ENCODE data around the gene SLC12A6.

The SLC12A6 gene

DNA sequence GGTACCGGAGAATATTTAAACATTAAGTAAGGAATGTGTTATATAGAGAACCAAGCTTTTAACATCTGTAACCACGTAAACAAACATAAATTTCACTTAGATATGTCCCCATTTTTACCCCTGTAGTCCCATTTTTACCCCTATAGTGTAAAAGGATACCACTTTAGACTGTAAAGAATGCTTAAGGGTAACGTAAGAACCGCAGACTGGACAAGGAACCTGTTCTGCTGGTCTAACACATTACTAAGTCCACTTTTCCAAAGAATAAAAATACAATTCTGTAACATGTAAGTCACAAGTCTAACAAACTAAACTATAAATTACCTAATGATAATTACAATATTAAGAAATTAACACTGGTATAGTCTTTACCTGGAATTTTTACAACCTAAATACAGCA is 2.9 kb downstream of the SLC12A6 start:
- no peak for DNase-seq (ENCODE audit: low read depth, low spot score)

DNA sequence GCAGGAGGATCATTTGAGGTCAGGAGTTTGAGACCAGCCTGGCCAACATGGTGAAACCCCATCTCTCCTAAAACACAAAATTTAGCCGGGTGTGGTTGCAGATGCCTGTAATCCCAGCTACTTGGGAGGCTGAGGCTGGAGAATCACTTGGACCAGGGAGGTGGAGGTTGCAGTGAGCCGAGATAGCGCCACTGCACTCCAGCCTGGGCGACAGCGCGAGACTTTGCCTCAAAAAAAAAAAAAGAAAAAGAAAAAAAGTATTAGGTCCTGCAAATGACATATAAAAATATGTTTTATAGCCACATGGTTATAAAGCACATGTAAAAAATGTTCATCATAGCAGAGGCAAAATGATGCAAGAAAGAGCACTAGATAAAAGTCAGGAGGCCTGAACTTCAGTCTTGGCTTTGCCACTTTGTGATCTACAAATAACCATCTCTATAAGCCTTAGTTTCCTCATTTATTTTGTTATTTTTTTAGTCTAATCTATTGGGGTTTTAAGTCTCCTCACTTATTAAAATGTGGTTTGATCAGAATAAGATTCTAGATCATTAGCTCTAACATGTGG is 4.9 kb downstream of the SLC12A6 start:
- no peak overlapping the region for H3K27ac ChIP-seq
- DNase-seq (ENCODE audit: low read depth, low spot score), result no peak

More for the DNA sequence above, 2.9 kb downstream of the SLC12A6 start:
- peak overlapping the region; percentile 53 for H3K27ac ChIP-seq

DNA sequence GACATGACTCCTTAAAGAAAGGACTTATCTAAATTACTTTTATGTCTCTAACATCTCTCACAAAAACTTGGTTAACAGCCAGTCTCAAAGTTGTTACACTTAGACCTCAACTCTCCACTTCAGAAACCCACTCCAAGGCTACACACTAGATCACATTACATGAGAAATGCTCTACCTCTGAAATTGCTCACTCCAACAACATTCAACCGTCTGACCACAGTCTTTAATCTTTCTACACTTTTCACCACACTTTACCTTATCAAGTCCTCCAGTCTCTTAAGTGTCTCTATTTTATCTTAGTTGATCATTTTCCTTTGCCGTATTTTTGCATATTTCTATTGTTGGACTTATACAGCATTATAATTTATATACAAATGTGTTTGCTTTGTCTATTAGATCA is 5.8 kb downstream of the SLC12A6 start:
- DNase-seq (ENCODE audit: low read depth, low spot score), result no peak
- H3K27ac ChIP-seq, result no peak overlapping the region

DNA sequence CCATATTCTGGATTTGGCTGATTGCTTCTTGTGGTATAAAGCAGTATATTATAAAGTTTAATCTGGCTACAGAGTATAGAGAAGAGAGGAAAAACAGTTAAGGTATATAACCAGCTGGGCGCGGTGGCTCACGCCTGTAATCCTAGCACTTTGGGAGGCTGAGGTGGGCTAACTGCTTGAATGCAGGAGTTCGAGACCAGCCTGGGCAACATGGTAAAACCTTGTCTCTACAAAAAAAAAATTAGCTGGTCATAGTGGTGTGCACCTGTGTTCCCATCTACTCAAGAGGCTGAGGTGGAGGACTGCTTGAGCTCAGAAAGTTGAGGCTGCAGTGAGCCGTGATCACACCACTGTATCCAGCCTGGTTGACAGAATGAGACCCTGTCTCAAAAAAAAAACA is 7.3 kb downstream of the SLC12A6 start:
- DNase-seq (ENCODE audit: low read depth, low spot score), result no peak
- no peak overlapping the region for H3K27ac ChIP-seq

DNA sequence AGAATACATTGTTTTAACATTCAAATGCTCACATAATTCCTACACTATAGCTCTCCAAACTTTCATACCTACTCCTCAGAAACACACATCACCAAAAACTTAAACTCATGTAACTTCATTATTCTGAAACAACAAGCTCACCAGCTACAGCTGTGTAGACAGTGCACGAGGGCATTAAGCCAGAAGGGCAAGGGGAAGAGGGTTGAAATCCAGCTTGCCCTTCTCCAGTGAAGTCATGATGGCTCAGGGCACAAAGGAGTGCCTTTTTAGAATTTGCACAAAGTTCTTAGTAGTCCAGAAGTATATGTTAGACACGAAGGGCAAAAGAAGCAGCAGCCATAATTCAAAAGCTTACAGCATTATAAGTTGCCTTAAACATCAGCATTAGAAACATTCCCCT is 8.6 kb downstream of the SLC12A6 start:
- H3K27ac ChIP-seq, result no peak overlapping the region

DNA sequence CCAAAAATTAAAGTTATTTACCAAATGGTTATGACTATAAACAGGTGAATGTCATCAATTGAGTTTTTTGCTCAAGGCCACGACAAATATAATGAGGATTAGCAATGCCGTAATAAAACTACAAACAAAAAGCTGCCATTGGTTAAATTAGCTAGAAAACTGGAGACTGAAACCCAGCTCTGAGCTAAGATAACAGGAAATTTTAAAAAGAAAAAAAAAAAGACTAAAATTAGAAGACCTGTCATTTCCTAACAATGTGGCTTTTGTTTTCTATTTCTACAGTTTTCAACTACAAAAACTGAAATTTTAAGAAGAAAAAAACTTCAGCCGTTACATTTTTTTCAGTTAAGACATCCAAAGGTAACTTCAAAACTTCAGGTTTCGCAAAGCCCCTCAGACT is 9.7 kb downstream of the SLC12A6 start:
- no peak for DNase-seq (ENCODE audit: low read depth, low spot score)
- H3K27ac ChIP-seq, result no peak overlapping the region

More for the DNA sequence above, 8.6 kb downstream of the SLC12A6 start:
- DNase-seq (ENCODE audit: low read depth, low spot score), result no peak

DNA sequence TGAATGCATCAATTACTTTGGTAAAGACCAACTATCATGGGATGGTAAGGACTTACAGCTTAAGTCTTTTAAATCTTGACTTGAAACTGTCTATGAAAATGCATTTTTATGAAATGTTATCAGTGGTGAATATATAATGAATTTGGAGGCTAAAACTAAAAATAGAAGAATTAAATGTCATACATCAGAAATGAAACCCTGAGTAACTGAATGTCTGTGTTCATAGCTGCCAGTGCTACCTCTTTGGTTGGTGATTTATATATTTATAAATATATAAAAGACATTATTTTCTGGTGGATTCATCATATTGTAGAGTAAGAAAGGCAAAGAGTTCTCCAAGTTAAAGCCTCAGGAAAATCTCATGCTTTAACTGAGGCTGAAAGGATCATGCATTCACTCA is 12.2 kb downstream of the SLC12A6 start:
- no peak for DNase-seq (ENCODE audit: low read depth, low spot score)
- H3K27ac ChIP-seq, result no peak overlapping the region

DNA sequence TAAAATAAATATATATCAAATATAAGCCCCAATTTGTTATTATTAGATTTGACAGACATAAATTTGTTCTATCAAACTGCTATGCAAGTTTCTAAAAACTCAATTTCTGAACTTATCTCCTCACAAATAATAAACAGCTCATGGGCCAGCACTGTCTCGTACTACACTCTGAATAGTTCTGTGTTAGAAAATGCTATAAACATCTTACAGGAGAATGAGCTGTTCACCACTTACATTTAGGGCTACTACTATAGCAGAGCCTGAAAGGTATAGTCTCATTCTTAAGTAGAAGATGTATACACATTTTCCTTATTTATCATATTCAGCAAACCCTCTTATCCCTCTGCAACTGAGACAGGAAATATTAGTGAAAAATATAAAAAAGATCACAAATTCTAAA is 12.6 kb downstream of the SLC12A6 start:
- no peak for DNase-seq (ENCODE audit: low read depth, low spot score)
- H3K27ac ChIP-seq, result no peak overlapping the region

DNA sequence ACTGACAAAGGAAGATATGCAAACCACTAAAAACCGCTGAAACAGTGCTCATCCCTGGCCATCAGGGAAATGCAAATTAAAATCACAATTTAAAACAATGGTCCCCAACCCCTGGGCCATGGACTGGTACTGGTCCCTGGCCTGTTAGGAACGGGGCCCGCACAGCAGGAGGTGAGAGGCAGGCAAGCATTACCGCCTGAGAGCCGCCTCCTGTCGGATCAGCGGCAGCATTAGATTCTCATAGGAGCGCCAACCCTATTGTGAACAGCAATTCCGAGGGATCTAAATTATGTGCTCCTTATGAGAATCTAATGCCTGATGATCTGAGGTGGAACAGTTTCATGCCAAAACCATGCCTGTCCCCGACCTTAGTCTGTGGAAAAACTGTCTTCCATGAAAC is 14.4 kb downstream of the SLC12A6 start:
- DNase-seq (ENCODE audit: low read depth, low spot score), result no peak
- H3K27ac ChIP-seq, result no peak overlapping the region

DNA sequence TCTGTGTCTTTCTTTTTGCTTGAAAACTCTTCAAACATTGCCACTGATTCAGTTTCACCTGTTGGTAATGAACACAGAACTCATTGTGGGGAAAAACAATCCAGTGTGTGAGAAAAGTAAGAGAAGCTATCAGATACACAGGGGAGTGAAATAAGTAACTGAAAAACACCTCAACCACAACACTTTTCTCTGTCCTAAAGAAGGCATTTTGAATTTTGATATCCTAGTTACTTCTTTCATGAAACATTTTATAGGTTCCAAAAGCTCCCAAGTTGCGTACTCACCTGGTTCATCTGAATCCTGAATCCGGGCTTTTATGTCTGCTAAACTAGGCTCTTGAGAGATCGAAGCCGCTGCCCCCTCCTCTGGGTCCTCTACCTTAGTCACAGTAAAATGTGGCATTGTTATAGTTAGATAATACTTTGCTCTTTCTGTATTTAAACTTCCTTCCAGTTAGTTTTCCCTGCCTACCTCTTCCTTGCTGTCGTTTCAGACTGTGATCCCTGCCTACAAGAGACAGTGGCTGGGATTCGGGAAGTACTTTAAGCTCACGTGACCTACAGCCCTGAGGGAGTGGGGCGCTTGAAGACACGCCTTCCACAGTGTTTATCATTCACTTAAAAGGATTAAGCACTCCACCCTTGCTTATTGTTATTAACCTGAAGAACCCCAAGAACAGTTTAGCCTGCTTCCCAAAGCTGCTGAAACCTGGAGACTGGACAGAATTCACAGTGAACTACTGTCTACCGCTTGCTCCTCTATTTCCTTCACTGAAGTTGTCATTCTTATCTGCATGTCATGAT is 19.1 kb downstream of the SLC12A6 start:
- H3K27ac ChIP-seq, result peak overlapping the region; percentile 53
- peak; percentile 51 for DNase-seq (ENCODE audit: low read depth, low spot score)

DNA sequence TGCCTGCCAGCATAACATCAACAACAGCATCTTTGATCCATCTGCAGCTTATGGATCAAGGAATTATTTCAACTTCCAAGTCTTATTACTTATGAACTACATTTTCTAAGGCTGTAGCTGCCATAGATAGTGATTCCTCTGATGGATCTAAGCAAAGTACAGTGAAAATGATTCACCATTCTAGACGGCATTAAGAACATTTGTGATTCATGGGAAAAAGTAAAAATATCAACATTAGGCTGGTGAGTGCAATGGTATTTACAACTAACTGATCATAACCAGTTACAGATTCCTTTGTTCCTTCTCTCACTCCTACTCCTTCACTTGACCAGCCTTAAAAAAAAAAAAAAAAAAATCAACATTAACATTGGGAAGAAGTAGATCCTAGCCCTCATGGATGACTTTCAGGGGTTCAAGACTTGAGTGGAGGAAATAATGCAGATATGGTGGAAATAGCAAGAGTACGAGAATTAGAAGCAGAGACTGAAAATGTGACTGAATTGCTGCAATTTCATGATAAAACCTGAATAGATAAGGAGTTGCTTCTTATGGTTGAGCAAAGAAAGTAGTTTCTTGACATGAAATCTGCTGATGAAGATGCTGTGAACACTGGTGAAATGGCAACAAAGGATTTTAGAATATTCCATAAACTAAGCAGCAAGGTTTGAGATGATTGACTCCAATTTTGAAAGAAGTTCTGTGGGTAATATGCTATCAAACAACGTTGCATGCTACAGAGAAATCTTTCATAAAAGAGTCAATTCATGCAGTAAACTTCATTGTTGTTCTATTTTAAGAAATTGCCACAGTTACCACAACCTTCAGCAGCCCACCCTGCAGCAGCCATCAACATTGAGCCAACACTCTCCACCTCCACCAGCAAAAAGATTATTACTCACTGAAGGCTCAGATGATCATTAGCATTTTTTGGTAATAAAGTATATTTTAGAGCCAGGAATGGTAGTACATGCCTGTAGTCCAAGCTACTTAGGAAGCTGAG is 22.8 kb downstream of the SLC12A6 start:
- no peak for DNase-seq (ENCODE audit: low read depth, low spot score)
- no peak overlapping the region for H3K27ac ChIP-seq

DNA sequence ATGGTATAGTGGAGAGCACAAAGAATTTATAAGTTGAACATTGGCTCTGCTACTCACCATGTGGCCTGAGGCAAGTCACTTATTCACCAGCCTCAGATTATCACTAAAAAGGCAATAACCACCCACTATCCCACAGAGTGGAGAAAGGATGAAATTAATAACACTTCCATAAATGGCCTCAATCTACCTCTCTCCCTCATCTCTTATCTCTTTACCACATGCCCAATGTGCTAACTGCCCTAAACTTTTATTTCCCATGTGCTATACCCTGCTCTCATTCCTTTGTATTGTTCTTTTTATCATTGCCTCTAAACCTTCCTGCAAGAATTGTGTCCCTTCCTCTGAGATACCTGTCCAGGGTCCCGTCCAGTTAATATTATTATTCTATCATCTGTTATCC is 26.0 kb downstream of the SLC12A6 start:
- no peak overlapping the region for H3K27ac ChIP-seq
- no peak for DNase-seq (ENCODE audit: low read depth, low spot score)

DNA sequence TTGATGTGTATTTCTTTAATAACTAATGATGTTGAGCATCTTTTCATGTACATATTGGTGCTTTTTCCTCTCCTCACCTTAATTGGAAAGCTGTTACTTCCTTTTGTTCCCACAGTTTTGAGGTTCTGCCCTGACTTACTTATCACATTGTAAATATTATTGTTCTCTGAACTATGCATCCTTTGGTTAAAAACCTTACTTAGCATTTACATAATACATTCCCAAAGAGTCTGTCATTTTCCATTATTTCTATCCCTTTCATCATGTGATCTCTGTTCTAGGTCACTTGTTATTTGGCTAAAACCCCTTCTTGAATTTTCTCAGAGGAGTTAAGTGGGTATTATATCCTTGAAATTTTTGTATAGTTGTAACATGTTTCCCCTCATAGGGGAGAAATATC is 33.0 kb downstream of the SLC12A6 start:
- DNase-seq (ENCODE audit: low read depth, low spot score), result no peak
- peak overlapping the region; percentile 56 for H3K27ac ChIP-seq

DNA sequence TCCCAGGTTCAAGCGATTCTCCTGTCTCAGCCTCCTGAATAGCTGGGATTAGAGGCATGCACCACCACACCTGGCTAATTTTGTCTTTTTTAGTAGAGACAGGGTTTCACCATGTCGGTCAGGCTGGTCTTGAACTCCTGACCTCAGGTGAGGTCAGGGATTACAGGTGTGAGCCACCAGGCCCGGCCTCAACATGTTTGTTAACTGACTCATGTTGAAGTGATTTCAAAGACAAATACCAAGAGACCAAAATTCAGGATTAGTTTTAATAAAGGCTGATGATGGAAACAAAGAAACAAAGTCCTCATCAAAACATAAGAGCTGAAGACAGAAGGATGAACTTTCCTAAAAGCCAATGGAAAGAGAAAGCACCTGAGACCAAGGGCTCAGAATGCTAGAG is 36.5 kb downstream of the SLC12A6 start:
- DNase-seq (ENCODE audit: low read depth, low spot score), result no peak
- H3K27ac ChIP-seq, result peak overlapping the region; percentile 39

DNA sequence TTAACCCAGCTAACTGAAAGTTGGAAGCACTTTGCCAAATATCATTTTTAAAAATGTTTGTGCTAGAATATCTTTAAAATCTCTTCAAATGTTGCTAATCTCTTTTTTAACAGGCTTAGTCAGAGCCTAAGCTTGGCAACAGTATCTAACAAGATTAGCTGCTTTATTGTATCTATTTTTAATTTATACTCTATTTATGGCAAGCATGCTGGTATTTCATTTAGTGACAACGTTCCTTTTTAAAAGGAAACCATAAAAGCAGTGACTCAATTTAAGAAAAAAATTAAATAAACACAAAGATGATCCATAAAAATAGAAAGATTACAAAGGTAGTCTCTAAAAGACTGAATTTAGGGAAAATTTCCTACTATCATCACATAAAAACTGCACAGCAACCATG is 40.5 kb downstream of the SLC12A6 start:
- H3K27ac ChIP-seq, result no peak overlapping the region
- no peak for DNase-seq (ENCODE audit: low read depth, low spot score)

DNA sequence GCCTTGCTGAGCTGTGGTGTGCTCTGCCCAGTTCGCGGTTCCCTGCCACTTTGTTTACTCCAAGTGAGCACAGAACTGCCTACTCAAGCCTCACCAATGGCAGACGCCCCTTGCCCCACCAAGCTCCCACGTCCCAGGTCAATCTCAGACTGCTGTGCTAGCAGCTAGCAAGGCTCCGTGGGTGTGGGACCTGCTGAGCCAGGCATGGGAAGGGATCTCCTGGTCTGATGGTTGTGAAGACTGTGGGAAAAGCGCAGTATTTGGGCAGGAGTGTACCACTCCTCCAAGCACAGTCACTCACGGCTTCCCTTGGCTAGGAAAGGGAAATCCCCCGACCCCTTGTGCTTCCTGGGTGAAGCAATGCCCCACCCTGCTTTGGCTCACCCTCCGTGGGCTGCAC is 45.0 kb downstream of the SLC12A6 start:
- no peak overlapping the region for H3K27ac ChIP-seq
- no peak for DNase-seq (ENCODE audit: low read depth, low spot score)

DNA sequence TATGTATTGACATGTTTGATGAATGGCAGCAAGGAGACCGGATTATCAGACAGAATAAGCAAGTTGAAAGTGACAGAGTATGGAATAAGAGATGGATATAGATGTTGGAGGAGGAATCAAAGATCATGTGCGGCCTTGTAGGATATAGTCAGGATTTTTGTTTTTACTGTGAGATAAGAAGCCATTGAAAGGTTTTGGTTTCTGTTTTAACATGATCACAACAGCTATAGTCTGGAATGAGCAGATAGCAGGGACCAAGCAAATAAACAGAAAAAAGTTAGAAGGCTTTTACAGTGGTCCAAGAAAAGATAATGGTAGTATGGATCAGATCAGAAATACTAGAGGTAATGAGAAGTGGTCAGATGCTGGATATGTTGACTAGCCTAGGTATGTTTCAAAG is 52.6 kb downstream of the SLC12A6 start:
- H3K27ac ChIP-seq, result no peak overlapping the region
- DNase-seq (ENCODE audit: low read depth, low spot score), result no peak

DNA sequence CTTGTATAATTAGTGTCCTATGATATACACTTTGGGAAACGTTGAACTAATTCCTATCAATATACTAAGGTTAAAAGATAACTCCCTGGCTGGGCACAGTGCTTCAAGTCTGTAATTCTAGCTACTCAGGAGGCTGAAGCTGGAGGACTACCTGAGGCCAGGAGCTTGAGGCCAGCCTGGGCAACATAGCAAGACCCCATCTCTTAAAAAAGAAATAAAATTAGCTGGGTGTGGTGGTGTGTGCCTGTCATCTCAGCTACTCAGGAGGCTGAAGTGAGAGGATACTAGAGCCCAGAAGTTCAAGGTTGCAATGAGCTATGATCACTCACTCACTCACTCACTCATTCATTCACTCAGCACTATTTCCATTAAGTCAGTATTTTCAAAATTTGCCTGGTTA is 55.2 kb downstream of the SLC12A6 start:
- no peak overlapping the region for H3K27ac ChIP-seq
- no peak for DNase-seq (ENCODE audit: low read depth, low spot score)

DNA sequence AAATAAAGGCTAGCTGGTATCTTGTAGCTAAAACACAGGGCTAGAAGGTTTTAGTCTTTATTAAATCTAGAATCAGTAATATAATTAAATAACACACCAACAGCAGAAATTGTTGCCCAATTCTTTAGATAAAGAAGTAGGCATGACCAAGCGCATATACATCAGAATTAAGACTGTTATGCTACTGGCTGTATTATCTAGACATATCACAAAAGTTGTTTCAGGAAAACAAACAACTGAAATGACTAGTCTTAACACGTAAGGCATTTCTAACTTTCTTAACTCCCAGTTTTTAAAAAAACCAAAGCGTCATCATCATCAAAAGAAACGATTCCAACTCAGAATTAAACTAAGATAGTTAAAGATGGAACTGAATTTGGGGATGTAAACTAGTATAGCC is 57.4 kb downstream of the SLC12A6 start:
- DNase-seq (ENCODE audit: low read depth, low spot score), result no peak
- peak overlapping the region; percentile 2 for H3K27ac ChIP-seq

DNA sequence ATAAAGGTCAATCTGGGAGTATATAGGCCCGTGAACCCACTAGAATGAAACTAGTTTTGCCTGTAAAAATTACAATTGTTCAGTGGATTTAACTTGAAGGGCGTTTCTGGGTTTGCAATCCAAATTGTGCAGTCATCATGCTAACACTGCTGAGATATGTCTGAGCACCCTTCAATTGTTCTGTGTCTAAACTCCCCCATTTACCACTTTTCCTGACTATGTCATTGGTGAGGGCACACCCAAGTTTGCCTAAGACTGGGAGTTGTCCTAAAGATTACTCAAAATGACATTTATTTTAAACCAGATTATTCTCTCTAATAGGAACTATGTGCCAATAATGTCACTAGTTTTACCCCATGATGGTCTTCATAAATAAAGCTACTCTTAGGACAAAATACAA is 58.2 kb downstream of the SLC12A6 start:
- H3K27ac ChIP-seq, result peak overlapping the region; percentile 2
- no peak for DNase-seq (ENCODE audit: low read depth, low spot score)

DNA sequence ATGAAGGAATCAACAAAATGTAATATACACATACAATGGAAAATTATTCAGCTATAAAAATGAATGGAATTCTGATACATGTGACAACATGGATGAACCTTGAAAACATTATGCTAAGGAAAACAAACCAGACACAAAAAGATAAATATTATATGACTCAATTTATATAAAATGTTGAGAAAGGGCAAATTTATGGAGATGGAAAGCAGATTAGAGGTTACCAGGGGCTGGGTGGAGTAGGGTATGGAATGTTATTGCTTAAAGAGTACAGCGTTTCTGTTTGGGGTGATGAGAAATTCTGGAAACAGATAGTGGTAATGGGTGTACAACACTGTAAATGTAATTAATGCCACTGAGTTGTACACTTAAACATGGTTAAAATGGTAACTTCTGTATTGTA is 61.9 kb downstream of the SLC12A6 start:
- no peak for DNase-seq (ENCODE audit: low read depth, low spot score)
- H3K27ac ChIP-seq, result peak overlapping the region; percentile 62

Data from epithelial cell of prostate (primary cell).